Hepatocyte (in vitro differentiated cells): Measurements from ENCODE around the gene RAB11FIP5.

Experiments
- CTCF ChIP-seq: fragments of 200-600 bp; sonication (generic); IDR thresholded peaks from 2 replicates; pipeline ENCODE4 v1.5.1; 2016; ENCODE audit warnings: antibody characterized with exemption, mild to moderate bottlenecking; ENCODE audit not compliant: poor library complexity
- EZH2 ChIP-seq: fragments of 200-600 bp; sonication (generic); IDR thresholded peaks from 2 replicates; pipeline ENCODE4 v1.6.1; 2016; ENCODE audit warnings: antibody characterized with exemption, mild to moderate bottlenecking, borderline replicate concordance

- TF ChIP-seq CTCF (no peak), EZH2 (no peak)
Measured at GRCh38 chr2:73063472-73063871, 49.3 kb downstream of the RAB11FIP5 start.
